GM23338 (cell line): ENCODE data around the gene MESP2. TPM values are rescaled to one million over a fixed set of nuclear protein-coding genes. Genes with fewer than 3 reads are reported as not detected.
A peak's percentile ranks its signal among the peaks of the same experiment; 100 is the strongest.

Source experiments
- ATAC-seq: fragments of 200-7000 bp; cut with Tn5 transposase; 3 replicates; pipeline ENCODE4 v1.9.1; 2020
- DNase-seq: peaks from one replicate; pipeline ENCODE4 v3.0.0-alpha.2; 2015; ENCODE audit warnings: low spot score
- H2AFZ ChIP-seq: fragments of 200-600 bp; sonication (generic); 2 replicates; pipeline ENCODE4 v1.8.0; 2016; ENCODE audit warnings: antibody characterized with exemption, mild to moderate bottlenecking, moderate library complexity
- H3F3A ChIP-seq: fragments of 200-600 bp; sonication (generic); replicated peaks from 2 replicates; pipeline ENCODE4 v1.8.0; 2017; ENCODE audit warnings: antibody characterized with exemption, mixed run types, low read depth
- H3K27ac ChIP-seq: fragments of 200-600 bp; sonication (generic); 2 replicates; pipeline ENCODE4 v1.6.1; 2016; ENCODE audit warnings: low read depth
- H3K27me3 ChIP-seq: fragments of 200-600 bp; sonication (generic); 2 replicates; pipeline ENCODE4 v1.8.0; 2016; ENCODE audit warnings: mild to moderate bottlenecking, mixed run types, moderate library complexity; ENCODE audit not compliant: insufficient read depth
- H3K36me3 ChIP-seq: fragments of 200-600 bp; sonication (generic); 2 replicates; pipeline ENCODE4 v1.8.0; 2016; ENCODE audit warnings: mild to moderate bottlenecking; ENCODE audit not compliant: insufficient read depth
- H3K4me1 ChIP-seq: fragments of 200-600 bp; sonication (generic); 2 replicates; pipeline ENCODE4 v1.8.0; 2016; ENCODE audit warnings: mild to moderate bottlenecking, moderate library complexity; ENCODE audit not compliant: insufficient read depth
- H3K4me2 ChIP-seq: fragments of 200-600 bp; sonication (generic); 2 replicates; pipeline ENCODE4 v1.7.1; 2017; ENCODE audit warnings: mixed run types
- H3K4me3 ChIP-seq: fragments of 200-600 bp; sonication (generic); 2 replicates; pipeline ENCODE4 v1.6.1; 2016; ENCODE audit warnings: mixed run types
- H3K79me2 ChIP-seq: fragments of 200-600 bp; sonication (generic); replicated peaks from 2 replicates; pipeline ENCODE4 v1.8.0; 2017; ENCODE audit warnings: mild to moderate bottlenecking; ENCODE audit not compliant: insufficient read depth
- H3K9me2 ChIP-seq: fragments of 200-600 bp; sonication (generic); 2 replicates; pipeline ENCODE4 v1.8.0; 2017; ENCODE audit not compliant: insufficient read depth
- H4K20me1 ChIP-seq: fragments of 200-600 bp; sonication (generic); replicated peaks from 2 replicates; pipeline ENCODE4 v1.8.0; 2017; ENCODE audit warnings: mild to moderate bottlenecking; ENCODE audit not compliant: insufficient read depth
- H3K27ac Mint-ChIP-seq: 2 replicates; pipeline ENCODE4 v1.8.0; 2020; ENCODE audit warnings: inconsistent platforms, mild to moderate bottlenecking, moderate library complexity, mixed read lengths
- H3K27me3 Mint-ChIP-seq: 3 replicates; pipeline ENCODE4 v1.8.0; 2022; ENCODE audit warnings: low read depth, mild to moderate bottlenecking, moderate library complexity, mixed read lengths, inconsistent platforms; ENCODE audit not compliant: insufficient read depth, poor library complexity
- H3K36me3 Mint-ChIP-seq: 3 replicates; pipeline ENCODE4 v1.8.0; 2021; ENCODE audit warnings: low read depth, mild to moderate bottlenecking, inconsistent platforms, moderate library complexity, mixed read lengths
- H3K4me1 Mint-ChIP-seq: 3 replicates; pipeline ENCODE4 v1.8.0; 2020; ENCODE audit warnings: mild to moderate bottlenecking, inconsistent platforms, mixed read lengths
- H3K4me3 Mint-ChIP-seq: 3 replicates; pipeline ENCODE4 v1.8.0; 2021; ENCODE audit warnings: moderate library complexity, mild to moderate bottlenecking, inconsistent platforms, mixed read lengths
- H3K9me3 Mint-ChIP-seq: 3 replicates; pipeline ENCODE4 v1.8.0; 2020; ENCODE audit warnings: moderate library complexity, mild to moderate bottlenecking, inconsistent platforms, mixed read lengths
- NANOG ChIP-seq: IDR thresholded peaks from 2 replicates; pipeline ENCODE4 v1.6.1; 2016; ENCODE audit warnings: antibody characterized with exemption, borderline replicate concordance
- POLR2AphosphoS5 ChIP-seq: IDR thresholded peaks from 2 replicates; pipeline ENCODE4 v1.6.1; 2016; ENCODE audit warnings: antibody characterized with exemption, low read depth
- ZNF114 ChIP-seq: fragments of 250-450 bp; sonication (Bioruptor Pico); IDR thresholded peaks from 2 replicates; pipeline ENCODE4 v1.5.0; 2020; ENCODE audit warnings: mild to moderate bottlenecking, moderate library complexity
- ZNF331 ChIP-seq: fragments of 250-450 bp; sonication (Bioruptor Pico); IDR thresholded peaks from 2 replicates; pipeline ENCODE4 v1.5.0; 2020; ENCODE audit warnings: low read depth, mild to moderate bottlenecking, moderate library complexity
- polyA plus RNA-seq: library from polyadenylated mRNA; unstranded; fragments of >200 nt; fragmentation: Nextera tagmentation; extraction: Ambion mirVana; gene quantifications from 2 replicates; pipeline ENCODE4 v1.2.1, GENCODE V29; 2016
- total RNA-seq: library from RNA; depleted of rRNA; stranded (reverse); fragments of >200 nt; shearing (Covaris generic); gene quantifications from 2 replicates; pipeline ENCODE4 v1.2.3, GENCODE V29; 2014
- TF ChIP-seq, protein P1 (sequence below): IDR thresholded peaks from one replicate; pipeline ENCODE4 v1.6.1; 2018; ENCODE audit warnings: antibody characterized with exemption; ENCODE audit not compliant: unreplicated experiment
- TF ChIP-seq, protein P2 (sequence below): IDR thresholded peaks from 2 replicates; pipeline ENCODE4 v1.6.1; 2016; ENCODE audit warnings: antibody characterized with exemption
- TF ChIP-seq, protein P3 (sequence below), 2 experiments: fragments of 200-600 bp in 1 of 2; sonication (generic) in 1 of 2; conservative IDR thresholded peaks; 2 replicates each; pipeline versions ENCODE4 v1.5.1 to v1.6.1; 2016 to 2017; ENCODE audit warnings: antibody characterized with exemption in 2 of 2, low read depth in 2 of 2, mild to moderate bottlenecking in 2 of 2, moderate library complexity in 1 of 2

Gene MESP2
- total and polyA plus RNA-seq, 2 experiments from 2014 or later = 0.24 to 1.3 TPM

DNA sequence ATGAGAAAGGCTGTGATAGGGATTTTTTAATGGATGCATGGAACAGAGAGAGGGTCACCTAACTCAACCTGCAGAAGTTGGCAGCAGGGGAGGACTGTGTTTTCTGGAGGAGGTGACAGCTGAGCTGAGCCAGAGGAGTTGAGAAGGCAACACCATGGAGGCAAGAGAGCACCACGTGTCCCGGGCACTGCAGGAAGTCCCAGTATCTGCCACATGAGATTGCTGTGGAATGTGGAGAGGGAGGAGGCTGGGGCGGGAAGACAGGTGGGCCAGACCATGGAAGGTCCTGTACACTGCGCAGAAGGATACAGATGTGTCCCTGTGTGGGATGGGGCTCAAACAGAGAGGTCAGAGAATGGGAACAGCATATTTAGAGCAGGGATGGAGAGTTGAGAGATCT lies 40.4 kb upstream of the MESP2 start:
- H3K9me3 Mint-ChIP-seq = no peaks in the 10 kb centered on the region
- no peaks in the 10 kb centered on the region for H3K27me3 ChIP-seq
- no peaks in the 10 kb centered on the region for H3K36me3 ChIP-seq
- DNase-seq (no peak), ATAC-seq (no peak)
- peak overlapping the region; percentile 43; the same call in 1 of the 2 replicates for H2AFZ ChIP-seq
- no peak overlapping the region for H3K27ac ChIP-seq
- no peaks in the 10 kb centered on the region for H3F3A ChIP-seq
- no peaks in the 10 kb centered on the region for H3K4me1 ChIP-seq
- H3K36me3 Mint-ChIP-seq = no peaks in the 10 kb centered on the region
- H3K79me2 ChIP-seq = no peaks in the 10 kb centered on the region
- no peak overlapping the region for H3K4me2 ChIP-seq
- H4K20me1 ChIP-seq = 0 out of 2 replicates have a peak, but pooled peaks cover 4% of the 10 kb centered on the region
- no peak overlapping the region for H3K4me3 ChIP-seq
- peaks cover 9% of the 10 kb centered on the region for H3K27me3 Mint-ChIP-seq
- TF ChIP-seq, protein P1, sequence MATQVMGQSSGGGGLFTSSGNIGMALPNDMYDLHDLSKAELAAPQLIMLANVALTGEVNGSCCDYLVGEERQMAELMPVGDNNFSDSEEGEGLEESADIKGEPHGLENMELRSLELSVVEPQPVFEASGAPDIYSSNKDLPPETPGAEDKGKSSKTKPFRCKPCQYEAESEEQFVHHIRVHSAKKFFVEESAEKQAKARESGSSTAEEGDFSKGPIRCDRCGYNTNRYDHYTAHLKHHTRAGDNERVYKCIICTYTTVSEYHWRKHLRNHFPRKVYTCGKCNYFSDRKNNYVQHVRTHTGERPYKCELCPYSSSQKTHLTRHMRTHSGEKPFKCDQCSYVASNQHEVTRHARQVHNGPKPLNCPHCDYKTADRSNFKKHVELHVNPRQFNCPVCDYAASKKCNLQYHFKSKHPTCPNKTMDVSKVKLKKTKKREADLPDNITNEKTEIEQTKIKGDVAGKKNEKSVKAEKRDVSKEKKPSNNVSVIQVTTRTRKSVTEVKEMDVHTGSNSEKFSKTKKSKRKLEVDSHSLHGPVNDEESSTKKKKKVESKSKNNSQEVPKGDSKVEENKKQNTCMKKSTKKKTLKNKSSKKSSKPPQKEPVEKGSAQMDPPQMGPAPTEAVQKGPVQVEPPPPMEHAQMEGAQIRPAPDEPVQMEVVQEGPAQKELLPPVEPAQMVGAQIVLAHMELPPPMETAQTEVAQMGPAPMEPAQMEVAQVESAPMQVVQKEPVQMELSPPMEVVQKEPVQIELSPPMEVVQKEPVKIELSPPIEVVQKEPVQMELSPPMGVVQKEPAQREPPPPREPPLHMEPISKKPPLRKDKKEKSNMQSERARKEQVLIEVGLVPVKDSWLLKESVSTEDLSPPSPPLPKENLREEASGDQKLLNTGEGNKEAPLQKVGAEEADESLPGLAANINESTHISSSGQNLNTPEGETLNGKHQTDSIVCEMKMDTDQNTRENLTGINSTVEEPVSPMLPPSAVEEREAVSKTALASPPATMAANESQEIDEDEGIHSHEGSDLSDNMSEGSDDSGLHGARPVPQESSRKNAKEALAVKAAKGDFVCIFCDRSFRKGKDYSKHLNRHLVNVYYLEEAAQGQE = no peak
- TF ChIP-seq ZNF114 (CRISPR knock-in tag) (no peak), ZNF331 (no peak), POLR2AphosphoS5 (no peak)
- TF ChIP-seq, protein P2, sequence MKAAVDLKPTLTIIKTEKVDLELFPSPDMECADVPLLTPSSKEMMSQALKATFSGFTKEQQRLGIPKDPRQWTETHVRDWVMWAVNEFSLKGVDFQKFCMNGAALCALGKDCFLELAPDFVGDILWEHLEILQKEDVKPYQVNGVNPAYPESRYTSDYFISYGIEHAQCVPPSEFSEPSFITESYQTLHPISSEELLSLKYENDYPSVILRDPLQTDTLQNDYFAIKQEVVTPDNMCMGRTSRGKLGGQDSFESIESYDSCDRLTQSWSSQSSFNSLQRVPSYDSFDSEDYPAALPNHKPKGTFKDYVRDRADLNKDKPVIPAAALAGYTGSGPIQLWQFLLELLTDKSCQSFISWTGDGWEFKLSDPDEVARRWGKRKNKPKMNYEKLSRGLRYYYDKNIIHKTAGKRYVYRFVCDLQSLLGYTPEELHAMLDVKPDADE = no peak
- no peaks in the 10 kb centered on the region for H3K9me2 ChIP-seq
- H3K27ac Mint-ChIP-seq = no peak overlapping the region
- H3K4me1 Mint-ChIP-seq = peaks cover 5% of the 10 kb centered on the region; the same call in 1 of the 3 replicates
- no peak overlapping the region for H3K4me3 Mint-ChIP-seq

DNA sequence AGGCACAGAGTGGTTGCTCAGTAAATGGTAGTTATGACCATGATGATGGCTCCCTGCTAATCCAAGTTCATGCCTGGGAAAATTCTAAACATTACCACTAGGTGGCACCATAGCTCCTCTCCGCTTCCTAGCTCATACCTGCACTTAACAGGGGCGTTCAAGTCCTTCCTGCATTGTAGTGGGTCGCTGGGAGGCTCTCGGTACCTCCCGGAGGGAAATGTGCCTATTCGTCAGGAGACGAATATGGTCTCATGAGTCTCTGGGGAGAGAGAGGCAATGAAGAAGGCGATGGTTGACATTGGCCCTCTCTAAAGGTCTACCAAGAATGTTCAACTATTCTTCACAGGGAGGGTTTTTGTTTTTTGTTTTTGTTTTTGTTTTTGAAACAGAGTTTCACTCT lies 36.0 kb upstream of the MESP2 start:
- Mint-ChIP-seq H3K27me3 (peaks cover 24% of the 10 kb centered on the region), H3K9me3 (no peaks in the 10 kb centered on the region), H3K27ac (no peak overlapping the region), H3K4me1 (no peaks in the 10 kb centered on the region), H3K4me3 (no peak overlapping the region), H3K36me3 (no peaks in the 10 kb centered on the region)
- no peak overlapping the region for H3K27ac ChIP-seq
- no peaks in the 10 kb centered on the region for H3K79me2 ChIP-seq
- H3K4me3 ChIP-seq = no peak overlapping the region
- H3K27me3 ChIP-seq = 0 out of 2 replicates have a peak, but pooled peaks cover under 1% of the 10 kb centered on the region
- H3K4me2 ChIP-seq = no peak overlapping the region
- ATAC-seq = peak; percentile 97
- peak; percentile 90 for DNase-seq
- no peaks in the 10 kb centered on the region for H3K36me3 ChIP-seq
- H4K20me1 ChIP-seq = 0 out of 2 replicates have a peak, but pooled peaks cover 5% of the 10 kb centered on the region
- H3K9me2 ChIP-seq = no peaks in the 10 kb centered on the region
- no peaks in the 10 kb centered on the region for H3K4me1 ChIP-seq
- H3F3A ChIP-seq = no peaks in the 10 kb centered on the region
- H2AFZ ChIP-seq = no peak overlapping the region
- no peak for TF ChIP-seq NANOG
- TF ChIP-seq, protein P3, sequence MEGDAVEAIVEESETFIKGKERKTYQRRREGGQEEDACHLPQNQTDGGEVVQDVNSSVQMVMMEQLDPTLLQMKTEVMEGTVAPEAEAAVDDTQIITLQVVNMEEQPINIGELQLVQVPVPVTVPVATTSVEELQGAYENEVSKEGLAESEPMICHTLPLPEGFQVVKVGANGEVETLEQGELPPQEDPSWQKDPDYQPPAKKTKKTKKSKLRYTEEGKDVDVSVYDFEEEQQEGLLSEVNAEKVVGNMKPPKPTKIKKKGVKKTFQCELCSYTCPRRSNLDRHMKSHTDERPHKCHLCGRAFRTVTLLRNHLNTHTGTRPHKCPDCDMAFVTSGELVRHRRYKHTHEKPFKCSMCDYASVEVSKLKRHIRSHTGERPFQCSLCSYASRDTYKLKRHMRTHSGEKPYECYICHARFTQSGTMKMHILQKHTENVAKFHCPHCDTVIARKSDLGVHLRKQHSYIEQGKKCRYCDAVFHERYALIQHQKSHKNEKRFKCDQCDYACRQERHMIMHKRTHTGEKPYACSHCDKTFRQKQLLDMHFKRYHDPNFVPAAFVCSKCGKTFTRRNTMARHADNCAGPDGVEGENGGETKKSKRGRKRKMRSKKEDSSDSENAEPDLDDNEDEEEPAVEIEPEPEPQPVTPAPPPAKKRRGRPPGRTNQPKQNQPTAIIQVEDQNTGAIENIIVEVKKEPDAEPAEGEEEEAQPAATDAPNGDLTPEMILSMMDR (conservative IDR thresholded peaks at IDR 0.05; ENCODE audit: low read depth in 2 of 2) = peak; percentile 86 to 97
- TF ChIP-seq, protein P1 = no peak
